A673 (cell line): ENCODE measurements around the gene SSBP4. TPM values are rescaled to one million over a fixed set of nuclear protein-coding genes. Genes with fewer than 3 reads are reported as not detected.

Source experiments
- BruUV-seq: library from RNA; stranded (reverse); fragments of 400-500 nt; replicated peaks from 2 replicates; lab custom pipeline; 2021; lab: Mats Ljungman, UMichigan
- CTCF ChIA-PET: fragments of 300-600 bp; sonication (Branson Sonifier 250); formaldehyde crosslinking; loops from one replicate; lab custom pipeline; 2022; ENCODE audit warnings: antibody characterized with exemption; lab: Charles Lee
- POLR2A ChIA-PET: fragments of 300-600 bp; sonication (Branson Sonifier 250); formaldehyde crosslinking; loops from one replicate; lab custom pipeline; 2022; ENCODE audit warnings: antibody characterized with exemption; ENCODE audit not compliant: low non-redundant PET; lab: Charles Lee
- DNase-seq: peaks from one replicate; pipeline ENCODE4 v3.0.0-alpha.2; 2015; ENCODE audit warnings: low spot score
- H3K27ac ChIP-seq: fragments of 200-600 bp; sonication (generic); 2 replicates; pipeline ENCODE4 v1.5.1; 2016; ENCODE audit warnings: mixed run types, low read depth, mild to moderate bottlenecking, mixed read lengths, antibody characterized with exemption, low read length; ENCODE audit not compliant: poor library complexity, severe bottlenecking
- H3K27me3 ChIP-seq: fragments of 200-600 bp; sonication (generic); replicated peaks from 2 replicates; pipeline ENCODE4 v1.6.1; 2017; ENCODE audit warnings: mixed run types, low read depth, mild to moderate bottlenecking, mixed read lengths, antibody characterized with exemption, low read length; ENCODE audit not compliant: insufficient read depth, poor library complexity
- H3K36me3 ChIP-seq: fragments of 200-600 bp; sonication (generic); 2 replicates; pipeline ENCODE4 v1.6.1; 2016; ENCODE audit warnings: mixed run types, mild to moderate bottlenecking, mixed read lengths, antibody characterized with exemption, low read length; ENCODE audit not compliant: insufficient read depth, poor library complexity, severe bottlenecking
- H3K4me1 ChIP-seq: fragments of 200-600 bp; sonication (generic); 2 replicates; pipeline ENCODE4 v1.6.1; 2017; ENCODE audit warnings: mixed run types, mild to moderate bottlenecking, mixed read lengths, antibody characterized with exemption, low read length; ENCODE audit not compliant: insufficient read depth, poor library complexity, severe bottlenecking
- H3K4me3 ChIP-seq: fragments of 200-600 bp; sonication (generic); 2 replicates; pipeline ENCODE4 v1.5.1; 2016; ENCODE audit warnings: low read depth, mixed run types, mild to moderate bottlenecking, mixed read lengths, low read length; ENCODE audit not compliant: poor library complexity, severe bottlenecking
- H3K9me3 ChIP-seq: fragments of 200-600 bp; sonication (generic); 2 replicates; pipeline ENCODE4 v1.6.1; 2016; ENCODE audit warnings: mixed run types, low read depth, mild to moderate bottlenecking, mixed read lengths, antibody characterized with exemption, low read length; ENCODE audit not compliant: poor library complexity, severe bottlenecking
- EZH2 ChIP-seq: fragments of 200-600 bp; sonication (generic); IDR thresholded peaks from 2 replicates; pipeline ENCODE4 v1.6.1; 2017; ENCODE audit warnings: borderline replicate concordance, low read depth, mild to moderate bottlenecking, mixed read lengths, antibody characterized with exemption, low read length; ENCODE audit not compliant: poor library complexity, severe bottlenecking
- intact Hi-C: fragments of 100-400 bp; cut with micrococcal nuclease; formaldehyde crosslinking; loops from one replicate; pipeline ENCODE4 v1.10.0; 2022; ENCODE audit not compliant: unreplicated experiment
- total RNA-seq: library from RNA; stranded (reverse); gene quantifications from 2 replicates; pipeline ENCODE4 v1.2.3, GENCODE V29; 2021
- TF ChIP-seq, protein P1 (sequence below): fragments of 300-800, 200-600 bp; sonication (generic); conservative IDR thresholded peaks from 2 replicates; pipeline ENCODE4 v1.5.1; 2017; ENCODE audit warnings: low read depth, mild to moderate bottlenecking, antibody characterized with exemption, low read length, moderate library complexity, mixed read lengths

The SSBP4 gene
- total RNA-seq, 1 experiment from 2014 or later, result 248 TPM

DNA sequence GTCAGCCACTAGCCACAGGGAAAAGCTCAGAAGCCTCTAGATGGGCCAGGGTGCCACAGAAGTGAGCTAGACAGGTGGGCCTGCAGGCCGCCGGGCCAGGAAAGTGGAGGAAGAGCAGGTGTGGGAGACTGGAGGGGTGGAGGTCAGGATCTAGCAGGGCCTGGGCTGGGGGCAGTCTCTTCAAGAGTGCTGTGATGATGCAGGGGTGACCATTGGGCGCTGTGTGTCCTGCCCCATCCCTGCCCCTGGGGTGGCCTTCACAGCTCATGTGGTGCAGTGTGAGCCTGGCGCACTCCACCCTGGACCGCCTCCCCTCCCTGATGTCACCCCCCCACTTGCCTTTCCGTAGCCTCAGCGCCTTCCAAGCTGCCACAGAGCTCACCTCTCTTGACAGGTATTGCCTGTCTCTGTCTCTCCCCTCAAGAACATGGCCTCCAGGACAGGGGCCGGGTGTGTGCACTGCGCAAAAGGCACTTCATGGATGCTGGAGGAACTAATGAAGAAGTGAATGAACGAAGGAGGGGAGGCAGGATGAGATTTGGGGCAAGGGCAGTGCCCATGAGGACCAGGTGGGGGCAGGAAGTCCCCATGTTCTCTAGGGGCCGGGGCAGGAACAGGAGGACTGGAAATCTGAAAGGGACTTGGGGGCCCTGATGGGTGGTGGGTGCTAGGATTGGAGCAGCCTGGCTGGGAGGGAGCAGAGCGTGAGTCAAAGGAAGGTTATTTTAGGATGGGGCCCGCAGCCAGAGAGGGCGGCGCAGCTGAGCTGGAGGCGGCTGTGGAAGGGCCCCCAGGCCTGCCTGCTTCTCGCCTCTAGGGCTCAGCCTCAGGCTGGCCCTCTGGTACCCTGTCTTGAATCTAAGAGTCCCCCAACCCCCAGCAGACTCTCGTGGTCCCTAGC lies 6.6 kb downstream of the SSBP4 start:
- intact Hi-C loops, result no loop called here
- Histone ChIP-seq H3K4me1 (peaks cover 89% of the 10 kb centered on the region), H3K27ac (peak overlapping the region; percentile 56), H3K27me3 (no peaks in the 10 kb centered on the region), H3K4me3 (no peak overlapping the region), H3K9me3 (no peaks in the 10 kb centered on the region), H3K36me3 (peaks cover 10% of the 10 kb centered on the region)
- DNase-seq, result peak; percentile 51
- no TSS peak for BruUV-seq
- CTCF ChIA-PET, result interaction anchor here (0.5 to 0.7 kb wide), 3 partner anchors 147 to 514 kb away, joined by 3 to 4 read pairs (median 3); no protein-coding TSS in a partner anchor
- POLR2A ChIA-PET, result no interaction called here
- TF ChIP-seq, protein P1, sequence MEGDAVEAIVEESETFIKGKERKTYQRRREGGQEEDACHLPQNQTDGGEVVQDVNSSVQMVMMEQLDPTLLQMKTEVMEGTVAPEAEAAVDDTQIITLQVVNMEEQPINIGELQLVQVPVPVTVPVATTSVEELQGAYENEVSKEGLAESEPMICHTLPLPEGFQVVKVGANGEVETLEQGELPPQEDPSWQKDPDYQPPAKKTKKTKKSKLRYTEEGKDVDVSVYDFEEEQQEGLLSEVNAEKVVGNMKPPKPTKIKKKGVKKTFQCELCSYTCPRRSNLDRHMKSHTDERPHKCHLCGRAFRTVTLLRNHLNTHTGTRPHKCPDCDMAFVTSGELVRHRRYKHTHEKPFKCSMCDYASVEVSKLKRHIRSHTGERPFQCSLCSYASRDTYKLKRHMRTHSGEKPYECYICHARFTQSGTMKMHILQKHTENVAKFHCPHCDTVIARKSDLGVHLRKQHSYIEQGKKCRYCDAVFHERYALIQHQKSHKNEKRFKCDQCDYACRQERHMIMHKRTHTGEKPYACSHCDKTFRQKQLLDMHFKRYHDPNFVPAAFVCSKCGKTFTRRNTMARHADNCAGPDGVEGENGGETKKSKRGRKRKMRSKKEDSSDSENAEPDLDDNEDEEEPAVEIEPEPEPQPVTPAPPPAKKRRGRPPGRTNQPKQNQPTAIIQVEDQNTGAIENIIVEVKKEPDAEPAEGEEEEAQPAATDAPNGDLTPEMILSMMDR, result peak; percentile 13; the same call in 1 of the 2 replicates
- TF ChIP-seq EZH2, result no peak

DNA sequence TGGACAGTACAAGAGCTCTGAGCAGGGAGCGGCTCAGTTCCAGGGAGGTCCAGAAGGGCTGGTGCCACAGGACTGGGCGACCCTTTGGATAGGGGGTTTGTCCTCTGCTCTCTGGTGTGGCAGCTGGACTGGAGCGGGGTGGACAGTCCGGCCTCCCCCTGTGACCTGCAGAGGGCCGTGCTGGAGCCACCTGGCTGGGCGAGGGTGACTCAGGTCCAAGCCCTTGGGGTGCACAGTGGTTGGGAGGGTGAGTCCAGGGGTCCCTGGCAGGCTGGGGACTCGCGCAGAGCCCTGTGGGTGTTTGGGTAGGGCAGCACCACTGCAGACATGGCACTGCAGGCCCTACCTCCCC lies 7.2 kb downstream of the SSBP4 start:
- ChIA-PET POLR2A (no interaction called here), CTCF (no interaction called here)
- Histone ChIP-seq H3K4me1 (peaks cover 89% of the 10 kb centered on the region), H3K9me3 (no peaks in the 10 kb centered on the region), H3K36me3 (peaks cover 10% of the 10 kb centered on the region), H3K27me3 (no peaks in the 10 kb centered on the region), H3K27ac (peak overlapping the region; percentile 56), H3K4me3 (no peak overlapping the region)
- intact Hi-C loops, result no loop called here
- TF ChIP-seq, protein P1, result no peak
- no peak for TF ChIP-seq EZH2
- no peak for DNase-seq
- BruUV-seq, result no TSS peak

DNA sequence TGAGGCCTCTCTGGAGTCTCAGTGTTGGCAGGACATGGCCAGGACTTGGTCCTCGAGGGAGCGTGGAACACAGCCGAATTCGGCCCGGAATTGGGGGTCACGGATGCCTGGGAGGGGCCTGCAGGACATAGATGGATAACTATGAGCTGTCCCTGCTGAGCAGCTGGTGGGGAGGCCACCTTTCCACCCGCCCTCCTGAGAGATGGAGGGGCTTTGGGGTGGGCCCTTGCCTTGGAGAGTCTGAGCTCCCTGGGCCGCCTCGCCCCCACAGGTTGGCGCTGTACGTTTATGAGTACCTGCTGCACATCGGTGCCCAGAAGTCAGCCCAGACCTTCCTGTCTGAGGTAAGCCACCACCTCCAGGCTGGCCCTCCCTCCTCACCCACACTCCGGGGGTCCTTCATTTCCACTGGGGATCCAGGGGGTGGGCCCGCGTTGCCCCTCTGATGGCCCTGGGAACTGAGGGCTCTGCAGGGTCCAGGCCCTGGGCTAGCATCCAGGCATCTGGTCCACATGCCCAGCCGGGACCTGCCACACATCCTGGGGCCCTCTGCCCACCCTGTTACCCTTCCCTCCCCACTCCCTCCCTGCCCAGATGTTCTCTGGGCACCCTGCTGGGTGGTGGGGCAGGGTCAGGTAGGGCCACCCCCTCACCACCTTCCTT lies 8.0 kb downstream of the SSBP4 start:
- Histone ChIP-seq H3K36me3 (peaks cover 13% of the 10 kb centered on the region), H3K9me3 (no peaks in the 10 kb centered on the region), H3K27ac (peak overlapping the region; percentile 56), H3K4me1 (peaks cover 89% of the 10 kb centered on the region), H3K27me3 (no peaks in the 10 kb centered on the region), H3K4me3 (no peak overlapping the region)
- no peak for DNase-seq
- POLR2A ChIA-PET, result no interaction called here
- no peak for TF ChIP-seq EZH2
- TF ChIP-seq, protein P1, result no peak
- CTCF ChIA-PET, result no interaction called here
- intact Hi-C loops, result no loop called here
- BruUV-seq, result no TSS peak
